NCI-H2171 treated with DMSO at 0.1 percent for 48 hours (cell line): Measurements from ENCODE around the gene RMI2.

Source experiments
- DNase-seq: peaks from one replicate; lab custom pipeline; 2025; lab: John Stamatoyannopoulos, UW

Gene RMI2

GRCh38 chr16:11328172-11329070 lies 16.8 kb upstream of the RMI2 start:
- DNase-seq: no peak

DNA sequence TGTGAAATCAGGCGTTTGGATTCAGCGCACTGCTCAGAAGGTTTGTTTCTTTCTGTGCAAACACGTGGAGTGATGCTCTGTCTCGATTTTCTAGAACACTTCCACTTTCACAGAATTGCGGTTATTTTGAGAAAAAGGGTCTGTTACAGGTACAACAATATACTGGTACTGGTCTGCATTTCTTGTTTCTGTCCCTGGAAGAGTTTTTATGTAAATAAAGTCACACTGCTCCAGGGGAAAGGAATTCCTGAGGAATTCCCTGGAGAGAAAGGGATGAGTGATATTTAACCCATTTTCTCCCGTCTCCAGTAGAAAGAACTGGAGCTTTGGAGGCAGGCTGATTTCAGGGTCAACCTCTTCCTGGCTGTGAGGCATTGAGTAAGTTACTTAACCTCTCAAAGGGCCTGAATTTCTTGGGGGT lies 16.2 kb upstream of the RMI2 start:
- DNase-seq: no peak

DNA sequence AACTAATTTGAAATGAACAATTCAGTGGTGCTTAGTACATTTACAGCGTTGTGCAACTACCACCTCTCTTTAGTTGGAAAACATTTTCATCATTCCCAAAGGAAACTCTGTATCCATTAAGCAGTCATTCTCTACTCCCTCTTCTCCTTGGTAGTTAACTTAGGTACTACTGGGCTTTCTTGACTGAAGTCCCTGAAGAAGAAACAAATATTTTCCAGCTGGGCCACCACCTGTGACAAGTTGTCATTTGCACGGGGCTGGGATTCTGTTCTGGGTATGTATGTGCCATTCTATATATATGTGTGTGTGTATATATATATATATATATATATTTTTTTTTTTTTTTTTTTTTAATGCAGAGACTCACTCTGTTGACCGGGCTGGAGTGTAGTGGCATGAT lies 15.4 kb upstream of the RMI2 start:
- no peak for DNase-seq

DNA sequence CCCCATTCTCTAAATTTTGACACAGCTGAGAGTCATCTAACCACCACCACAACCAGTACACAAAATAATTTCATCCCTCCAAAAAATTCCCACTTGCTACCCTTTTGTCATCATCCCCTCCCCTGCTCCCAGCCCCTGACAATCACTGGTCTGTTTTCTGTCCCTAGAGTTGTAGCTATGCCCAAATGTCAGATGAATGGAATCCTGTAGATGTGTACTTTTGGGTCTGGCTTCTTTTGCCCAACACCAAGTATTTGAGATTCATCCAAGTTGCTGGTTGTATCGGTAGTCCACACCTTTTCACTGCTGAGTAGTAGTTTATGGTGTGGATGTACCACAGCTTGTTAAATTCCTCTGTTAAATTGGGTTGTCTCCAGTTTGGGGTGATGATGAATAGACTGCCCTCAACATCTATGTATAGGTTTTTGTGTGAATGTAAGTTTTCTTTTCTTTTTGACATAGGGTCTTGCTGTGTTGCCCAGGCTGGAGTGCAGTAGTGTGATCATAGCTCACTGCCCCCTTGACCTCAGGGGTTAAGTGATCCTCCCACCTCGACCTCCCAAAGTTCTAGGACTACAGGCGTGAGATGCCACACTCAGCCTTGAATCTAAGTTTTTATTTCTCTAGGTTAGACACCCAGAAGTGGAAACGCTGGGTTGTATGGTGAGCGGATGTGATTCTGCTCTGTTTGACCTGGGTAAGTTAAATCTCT lies 14.6 kb upstream of the RMI2 start:
- no peak for DNase-seq

DNA sequence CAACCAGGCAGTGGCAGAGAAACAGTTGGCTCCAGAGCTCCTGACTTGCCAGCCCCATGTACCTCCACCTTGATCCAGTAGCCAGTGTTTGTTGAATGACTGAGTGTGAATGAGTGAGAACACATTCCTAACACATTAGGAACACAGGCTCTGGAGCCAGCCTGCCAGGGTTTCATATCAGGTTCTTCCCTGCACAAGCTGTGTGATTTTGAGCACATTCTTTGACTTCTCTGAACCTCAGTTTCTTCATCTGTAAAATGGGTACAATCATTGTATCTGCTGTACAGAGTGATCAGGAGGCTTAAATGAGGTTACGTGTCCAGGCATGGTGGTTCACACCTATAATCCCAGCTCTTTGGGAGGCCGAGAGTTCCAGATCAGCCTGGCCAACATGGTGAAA lies 13.3 kb upstream of the RMI2 start:
- DNase-seq: no peak

DNA sequence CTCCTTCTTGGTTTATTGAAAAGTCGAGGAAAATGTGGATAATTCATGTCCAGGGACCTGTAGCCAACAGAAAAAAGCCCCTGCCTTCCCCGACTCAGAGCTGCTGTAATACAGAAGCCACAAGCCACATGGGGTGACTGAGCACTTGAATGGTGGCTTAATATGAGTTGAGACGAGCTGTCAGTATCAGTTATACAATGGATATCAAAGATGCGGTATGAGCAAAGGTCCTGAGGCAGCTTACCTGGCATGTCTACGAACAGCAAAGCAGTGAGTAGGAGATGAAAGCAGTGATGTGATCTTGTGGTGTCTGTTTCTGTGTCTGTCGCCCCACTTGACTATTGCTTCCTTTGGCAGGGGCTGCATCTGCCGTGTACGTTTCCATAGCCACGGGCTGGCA lies 12.2 kb upstream of the RMI2 start:
- DNase-seq: no peak

DNA sequence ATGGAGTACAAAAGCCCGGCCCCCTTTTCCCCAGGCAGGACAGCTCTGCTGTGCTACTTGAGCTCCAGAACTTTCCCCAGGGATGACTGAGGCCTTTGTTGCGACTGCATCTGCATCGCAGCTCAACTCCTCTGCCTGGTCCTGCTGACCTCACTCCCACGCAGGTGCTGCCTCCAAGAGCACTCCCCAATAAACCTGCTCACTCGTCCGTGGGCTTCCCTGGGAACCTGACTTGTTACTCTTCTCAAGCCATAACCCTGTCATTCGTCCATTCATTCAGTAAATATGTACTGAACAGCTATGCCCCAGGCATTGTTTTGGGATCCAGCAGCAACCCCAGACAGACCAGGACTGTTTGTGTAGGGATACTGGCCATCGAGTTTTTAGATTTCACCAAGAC lies 11.6 kb upstream of the RMI2 start:
- no peak for DNase-seq

GRCh38 chr16:11334831-11335404 lies 10.3 kb upstream of the RMI2 start:
- DNase-seq: no peak

GRCh38 chr16:11339075-11339474 lies 6.2 kb upstream of the RMI2 start:
- no peak for DNase-seq

GRCh38 chr16:11340710-11341109 lies 4.5 kb upstream of the RMI2 start:
- DNase-seq: no peak

DNA sequence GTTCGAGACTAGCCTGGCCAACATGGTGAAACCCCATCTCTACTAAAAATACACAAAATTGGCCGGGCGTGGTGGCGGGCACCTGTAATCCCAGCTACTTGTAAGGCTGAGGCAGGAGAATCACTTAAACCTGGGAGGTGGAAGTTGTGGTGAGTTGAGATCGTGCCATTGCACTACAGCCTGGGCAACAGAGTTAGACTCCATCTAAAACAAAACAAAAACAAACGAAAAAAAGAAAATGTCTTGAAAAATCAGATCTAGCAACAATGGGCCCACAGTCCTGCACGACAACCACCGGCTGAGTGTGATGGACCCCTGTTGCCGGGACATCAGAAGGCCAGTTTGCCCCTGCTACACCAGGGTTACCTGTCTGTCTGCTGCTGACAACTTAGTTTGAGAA lies 3.9 kb upstream of the RMI2 start:
- DNase-seq: no peak

DNA sequence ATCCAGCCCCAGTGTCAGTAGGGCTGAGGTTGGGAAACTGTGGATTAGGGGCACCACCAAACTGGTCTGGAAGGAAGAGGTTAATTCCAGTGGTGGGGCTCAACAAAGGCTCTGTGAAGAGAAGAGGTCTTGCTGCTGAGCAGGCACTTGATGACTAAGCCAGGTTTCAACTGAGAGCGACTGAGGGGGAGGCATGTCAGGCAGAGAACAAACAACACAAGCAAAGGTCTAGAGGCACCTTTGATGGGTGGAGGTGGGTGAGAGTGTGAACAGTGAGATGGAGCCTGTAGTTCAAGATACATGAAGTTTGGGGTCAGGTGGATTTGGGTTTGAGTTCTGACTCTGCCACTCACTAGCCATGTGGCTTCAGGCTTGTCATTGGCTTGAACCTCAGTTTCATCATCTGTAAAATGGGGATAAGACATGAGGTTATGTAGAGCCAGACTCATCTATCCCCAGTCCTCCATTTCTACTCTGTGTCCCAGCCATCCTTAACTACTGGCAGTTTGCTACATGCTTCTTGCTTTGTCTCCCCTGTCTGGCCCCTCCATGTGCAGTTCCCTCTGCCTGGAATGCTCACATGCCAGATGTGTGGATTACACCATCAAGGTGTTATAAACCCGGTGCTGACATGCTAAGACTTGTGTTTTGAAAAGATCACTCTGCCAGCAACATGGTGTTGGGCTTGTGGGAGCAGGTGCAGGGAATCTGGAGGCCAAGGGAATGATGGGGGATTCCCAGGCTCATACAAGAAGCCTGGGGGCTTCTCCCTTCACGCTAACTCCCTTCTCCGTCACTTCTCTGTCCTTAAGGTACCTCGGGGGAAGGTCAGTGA lies 3.0 kb upstream of the RMI2 start:
- peak; percentile 65 for DNase-seq

DNA sequence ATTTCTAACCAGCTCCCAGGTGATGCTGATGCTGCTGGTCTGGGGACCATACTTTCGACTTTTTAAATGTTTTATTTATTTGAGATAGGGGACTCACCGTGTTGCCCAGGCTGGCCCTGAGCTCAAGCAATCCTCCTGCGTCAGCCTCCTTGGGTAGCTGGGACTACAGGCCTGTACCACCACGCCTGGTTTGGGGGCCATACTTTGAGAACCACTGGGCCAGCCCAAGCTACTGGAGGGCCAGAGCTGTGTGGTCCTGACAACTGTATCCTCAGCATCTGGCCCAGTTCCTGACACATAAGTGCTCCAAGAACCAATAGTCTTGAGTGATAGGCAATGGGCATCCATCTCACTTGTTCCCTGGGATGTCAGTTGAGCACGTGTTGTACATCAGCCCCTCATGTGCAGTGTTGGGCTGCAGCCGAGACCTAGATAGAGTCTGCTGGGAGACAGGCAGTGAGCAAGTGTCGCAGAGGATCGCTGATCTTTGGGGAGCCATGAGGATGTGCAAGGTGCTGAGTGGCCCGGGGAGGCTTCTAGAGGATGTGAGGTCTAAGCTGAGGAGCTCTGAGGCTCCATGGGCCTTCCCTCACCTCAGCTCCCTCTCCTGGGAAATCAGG lies 1.6 kb downstream of the RMI2 start:
- no peak for DNase-seq

GRCh38 chr16:11347831-11348230 lies 2.6 kb downstream of the RMI2 start:
- no peak for DNase-seq

GRCh38 chr16:11348737-11349598 lies 3.7 kb downstream of the RMI2 start:
- no peak for DNase-seq

DNA sequence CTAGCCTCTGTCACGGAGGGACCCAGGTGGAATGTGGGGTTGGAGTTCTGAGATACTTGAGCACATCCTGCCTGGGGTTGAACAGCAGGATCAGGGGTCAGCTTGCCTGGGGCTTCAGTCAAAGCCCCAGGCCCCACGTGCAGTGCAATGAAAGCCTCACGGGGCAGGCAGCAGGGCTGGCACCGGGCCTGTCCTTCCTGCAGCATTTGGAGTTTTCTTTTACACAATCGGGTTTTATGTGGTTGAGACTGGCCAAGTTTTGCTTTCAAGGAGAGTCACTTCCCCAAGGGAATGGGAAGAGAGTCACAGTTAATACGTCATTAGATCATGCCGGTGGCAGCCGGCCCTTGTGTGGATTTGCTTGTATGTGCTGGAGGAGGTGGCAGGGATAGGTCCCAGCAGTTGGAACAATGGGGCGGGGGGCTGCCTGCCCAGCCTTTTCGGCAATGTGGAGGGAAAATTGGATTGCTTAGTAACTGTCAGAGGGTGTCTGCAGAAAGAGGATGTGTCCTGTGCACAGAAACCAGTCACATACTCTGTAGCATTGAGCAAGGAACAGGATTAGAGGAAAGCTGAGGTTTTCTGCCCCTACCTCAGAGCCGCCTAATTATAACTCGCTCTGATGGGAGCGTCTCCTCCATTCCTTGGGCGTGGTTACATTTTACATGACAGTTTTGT lies 4.5 kb downstream of the RMI2 start:
- no peak for DNase-seq

- DNase-seq: no peak
Observed at GRCh38 chr16:11350519-11350918, 5.3 kb downstream of the RMI2 start.

DNA sequence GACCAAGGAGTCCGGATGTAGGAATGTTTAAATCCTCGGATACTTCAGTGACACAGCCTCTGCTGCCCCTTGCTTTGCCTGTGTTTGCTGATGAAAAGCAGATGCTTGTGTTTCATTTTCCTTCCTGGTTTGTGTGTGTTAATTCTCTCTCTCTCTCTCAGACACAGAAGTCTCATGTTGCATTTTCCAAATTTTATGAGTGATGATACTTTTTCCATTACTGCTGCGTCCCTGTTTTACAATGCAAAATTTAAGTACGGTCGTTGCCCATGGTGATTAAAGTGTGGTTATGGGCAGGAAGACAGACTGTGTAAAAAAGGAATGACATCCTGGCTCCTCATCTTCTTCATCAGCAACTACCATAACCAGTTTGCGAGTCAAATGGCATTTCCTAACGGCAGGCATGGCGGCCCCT lies 5.7 kb downstream of the RMI2 start:
- no peak for DNase-seq

DNA sequence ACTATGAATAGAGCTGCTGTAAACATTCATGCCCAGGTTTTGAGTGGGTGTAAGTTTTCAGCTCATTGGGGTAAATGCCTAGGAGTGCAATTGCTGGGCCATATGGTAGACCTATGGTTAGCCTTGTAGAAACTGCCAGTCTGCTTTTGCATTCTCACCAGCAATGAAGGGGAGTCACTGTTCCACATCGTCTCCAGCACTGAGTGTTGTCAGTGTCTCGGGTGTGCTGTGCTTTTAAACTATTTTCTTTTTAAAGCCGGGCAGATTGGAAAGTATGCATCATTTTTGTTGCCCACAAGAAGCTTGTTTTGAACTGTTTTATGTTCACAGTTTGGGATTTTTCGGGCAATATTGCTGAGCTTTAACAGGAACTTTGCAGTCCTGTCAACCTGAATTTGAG lies 7.9 kb downstream of the RMI2 start:
- DNase-seq: no peak

- DNase-seq: no peak
Observed at GRCh38 chr16:11354407-11354732, 9.1 kb downstream of the RMI2 start.
